ENCODE data around the gene AQP7. TPM values are rescaled to one million over a fixed set of nuclear protein-coding genes. Genes with fewer than 3 reads are reported as not detected.
A peak's percentile ranks its signal among the peaks of the same experiment; 100 is the strongest.
"Not testable (repeated sequence)": the region's sequence is repeated elsewhere in the genome, so short reads cannot be mapped to it uniquely, and the experiment has no call there.

AQP7 gene
- total RNA-seq (2022) (0.35 and 1.2 TPM in 2 replicates), Bru-seq, nascent RNA (percentile 18 among the genes with signal in this experiment), BruChase-seq, experiment 1, labeled RNA remaining after a 6-hour chase (percentile 16 among the genes with signal in this experiment), BruChase-seq, experiment 2, labeled RNA remaining after a 2-hour chase (percentile 16 among the genes with signal in this experiment)
- long read RNA-seq: 0 reads

- BruUV-seq (replicated peaks); intact Hi-C loops (cut with micrococcal nuclease; ENCODE audit: unreplicated experiment): not testable (repeated sequence)
Measured at GRCh38 chr9:33402371-33402770, at the start of gene AQP7. AQP7 (minus strand) TSS chr9:33402568; CDS start chr9:33401262, 1,306 bp downstream.

GRCh38 chr9:33450621-33451146 is 48.3 kb upstream of the AQP7 start:
- CTCF ChIA-PET: no interaction called here
- DNase-seq: no peak
- no peak overlapping the region for H3K4me3 Mint-ChIP-seq (ENCODE audit: low read depth, unreplicated experiment)
- no peak overlapping the region for H3K27ac Mint-ChIP-seq (ENCODE audit: unreplicated experiment)
- intact Hi-C loops (cut with micrococcal nuclease; ENCODE audit: unreplicated experiment): loop anchor here (5.0 kb wide), 1 partner anchor 38 kb away; no protein-coding TSS in a partner anchor
- no peaks in the 10 kb centered on the region for H3K9me3 Mint-ChIP-seq (ENCODE audit: low read depth, unreplicated experiment)
- BruUV-seq (replicated peaks): no TSS peak
- peaks cover 14% of the 10 kb centered on the region for H3K36me3 Mint-ChIP-seq (ENCODE audit: insufficient read depth, unreplicated experiment)
- TF ChIP-seq CTCF (IDR thresholded peaks at IDR 0.05; ENCODE audit: unreplicated experiment): no peak
- peaks cover 33% of the 10 kb centered on the region for H3K4me1 Mint-ChIP-seq (ENCODE audit: low read depth, unreplicated experiment)
- H3K27me3 Mint-ChIP-seq (ENCODE audit: unreplicated experiment): no peaks in the 10 kb centered on the region

More at GRCh38 chr9:33402371-33402770, at the start of gene AQP7:
- DNase-seq; H3K36me3 Mint-ChIP-seq (ENCODE audit: insufficient read depth, unreplicated experiment); H3K27ac Mint-ChIP-seq (ENCODE audit: unreplicated experiment); H3K27me3 Mint-ChIP-seq (ENCODE audit: unreplicated experiment); H3K9me3 Mint-ChIP-seq (ENCODE audit: low read depth, unreplicated experiment); H3K4me3 Mint-ChIP-seq (ENCODE audit: low read depth, unreplicated experiment): not testable (repeated sequence)
- CTCF ChIA-PET: interaction anchor here (2.1 kb wide), 1 partner anchor 51 kb away, joined by 9 read pairs; no protein-coding TSS in a partner anchor
- peaks cover 19% of the 10 kb centered on the region for H3K4me1 Mint-ChIP-seq (ENCODE audit: low read depth, unreplicated experiment)

GRCh38 chr9:33449715-33450114 is 47.3 kb upstream of the AQP7 start:
- intact Hi-C loops (cut with micrococcal nuclease; ENCODE audit: unreplicated experiment): loop anchor here (5.0 kb wide), 1 partner anchor 37 kb away; no protein-coding TSS in a partner anchor
- Mint-ChIP-seq H3K4me3 (ENCODE audit: low read depth, unreplicated experiment) (no peak overlapping the region), H3K9me3 (ENCODE audit: low read depth, unreplicated experiment) (no peaks in the 10 kb centered on the region), H3K27me3 (ENCODE audit: unreplicated experiment) (no peaks in the 10 kb centered on the region), H3K27ac (ENCODE audit: unreplicated experiment) (no peak overlapping the region), H3K4me1 (ENCODE audit: low read depth, unreplicated experiment) (peaks cover 43% of the 10 kb centered on the region), H3K36me3 (ENCODE audit: insufficient read depth, unreplicated experiment) (peaks cover 14% of the 10 kb centered on the region)
- no peak for DNase-seq
- BruUV-seq (replicated peaks): no TSS peak
- CTCF ChIA-PET: interaction anchor here (0.8 kb wide), 1 partner anchor 67 kb away, joined by 7 read pairs; no protein-coding TSS in a partner anchor
- TF ChIP-seq CTCF (IDR thresholded peaks at IDR 0.05; ENCODE audit: unreplicated experiment): no peak

GRCh38 chr9:33447799-33448553 is 45.6 kb upstream of the AQP7 start:
- no peak for TF ChIP-seq CTCF (IDR thresholded peaks at IDR 0.05; ENCODE audit: unreplicated experiment)
- Mint-ChIP-seq H3K4me3 (ENCODE audit: low read depth, unreplicated experiment) (peak overlapping the region; percentile 62), H3K27me3 (ENCODE audit: unreplicated experiment) (no peaks in the 10 kb centered on the region), H3K27ac (ENCODE audit: unreplicated experiment) (no peak overlapping the region), H3K36me3 (ENCODE audit: insufficient read depth, unreplicated experiment) (peaks cover 9% of the 10 kb centered on the region), H3K9me3 (ENCODE audit: low read depth, unreplicated experiment) (no peaks in the 10 kb centered on the region), H3K4me1 (ENCODE audit: low read depth, unreplicated experiment) (peaks cover 37% of the 10 kb centered on the region)
- intact Hi-C loops (cut with micrococcal nuclease; ENCODE audit: unreplicated experiment): no loop called here
- no TSS peak for BruUV-seq (replicated peaks)
- CTCF ChIA-PET: interaction anchor here (1.0 to 1.6 kb wide), 5 partner anchors 18 to 73 kb away, joined by 3 to 9 read pairs (median 4); no protein-coding TSS in a partner anchor
- DNase-seq: no peak
